ENCODE data around the gene FSCN2.

Gene FSCN2

DNA sequence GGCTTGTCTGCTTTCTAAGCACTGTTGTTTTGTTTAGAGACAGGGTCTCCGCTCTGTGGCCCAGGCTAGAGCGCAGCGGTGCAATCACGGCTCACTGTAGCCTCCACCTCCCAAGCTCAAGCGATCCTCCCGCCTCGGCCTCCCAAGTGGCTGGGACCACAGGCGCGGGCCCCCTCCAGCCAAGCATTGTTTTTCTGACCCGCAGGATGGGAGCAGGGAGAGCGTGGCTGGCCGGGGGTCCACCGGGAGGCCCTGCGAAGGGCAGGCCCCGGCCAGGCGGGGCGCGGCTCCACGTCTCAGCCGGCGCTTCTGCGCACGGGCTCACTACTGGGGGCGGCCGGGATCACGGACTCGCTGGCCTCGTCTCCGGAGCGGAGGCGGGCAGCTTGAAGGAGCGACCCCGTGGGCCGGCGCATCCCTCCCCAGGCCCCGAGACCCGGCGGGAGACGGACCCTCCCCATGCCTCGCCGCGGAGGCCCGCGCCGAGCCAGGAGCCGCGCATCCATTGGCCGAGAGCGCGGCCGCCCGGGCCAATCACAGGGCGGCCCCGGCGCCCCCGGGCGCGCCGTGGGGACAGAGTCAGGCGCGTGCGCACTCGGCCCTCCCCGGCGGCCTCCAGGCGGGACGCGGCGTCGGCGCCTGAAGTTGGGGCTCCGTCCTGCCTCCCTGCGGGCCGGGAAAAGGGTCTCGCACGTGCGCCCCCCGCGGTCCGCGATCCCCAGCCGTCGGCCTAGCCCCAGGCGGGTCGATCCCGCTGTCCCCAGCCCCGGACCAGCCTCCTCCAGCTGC is 40.5 kb upstream of the FSCN2 start:
- TF ChIP-seq, protein P1, sequence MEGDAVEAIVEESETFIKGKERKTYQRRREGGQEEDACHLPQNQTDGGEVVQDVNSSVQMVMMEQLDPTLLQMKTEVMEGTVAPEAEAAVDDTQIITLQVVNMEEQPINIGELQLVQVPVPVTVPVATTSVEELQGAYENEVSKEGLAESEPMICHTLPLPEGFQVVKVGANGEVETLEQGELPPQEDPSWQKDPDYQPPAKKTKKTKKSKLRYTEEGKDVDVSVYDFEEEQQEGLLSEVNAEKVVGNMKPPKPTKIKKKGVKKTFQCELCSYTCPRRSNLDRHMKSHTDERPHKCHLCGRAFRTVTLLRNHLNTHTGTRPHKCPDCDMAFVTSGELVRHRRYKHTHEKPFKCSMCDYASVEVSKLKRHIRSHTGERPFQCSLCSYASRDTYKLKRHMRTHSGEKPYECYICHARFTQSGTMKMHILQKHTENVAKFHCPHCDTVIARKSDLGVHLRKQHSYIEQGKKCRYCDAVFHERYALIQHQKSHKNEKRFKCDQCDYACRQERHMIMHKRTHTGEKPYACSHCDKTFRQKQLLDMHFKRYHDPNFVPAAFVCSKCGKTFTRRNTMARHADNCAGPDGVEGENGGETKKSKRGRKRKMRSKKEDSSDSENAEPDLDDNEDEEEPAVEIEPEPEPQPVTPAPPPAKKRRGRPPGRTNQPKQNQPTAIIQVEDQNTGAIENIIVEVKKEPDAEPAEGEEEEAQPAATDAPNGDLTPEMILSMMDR (conservative IDR thresholded peaks at IDR 0.05; ENCODE audit: low read length), result no peak
- H3K4me3 ChIP-seq (ENCODE audit: low read length), result peak overlapping the region; percentile 59
- peak; percentile 60 for DNase-seq (ENCODE audit: low read depth)

DNA sequence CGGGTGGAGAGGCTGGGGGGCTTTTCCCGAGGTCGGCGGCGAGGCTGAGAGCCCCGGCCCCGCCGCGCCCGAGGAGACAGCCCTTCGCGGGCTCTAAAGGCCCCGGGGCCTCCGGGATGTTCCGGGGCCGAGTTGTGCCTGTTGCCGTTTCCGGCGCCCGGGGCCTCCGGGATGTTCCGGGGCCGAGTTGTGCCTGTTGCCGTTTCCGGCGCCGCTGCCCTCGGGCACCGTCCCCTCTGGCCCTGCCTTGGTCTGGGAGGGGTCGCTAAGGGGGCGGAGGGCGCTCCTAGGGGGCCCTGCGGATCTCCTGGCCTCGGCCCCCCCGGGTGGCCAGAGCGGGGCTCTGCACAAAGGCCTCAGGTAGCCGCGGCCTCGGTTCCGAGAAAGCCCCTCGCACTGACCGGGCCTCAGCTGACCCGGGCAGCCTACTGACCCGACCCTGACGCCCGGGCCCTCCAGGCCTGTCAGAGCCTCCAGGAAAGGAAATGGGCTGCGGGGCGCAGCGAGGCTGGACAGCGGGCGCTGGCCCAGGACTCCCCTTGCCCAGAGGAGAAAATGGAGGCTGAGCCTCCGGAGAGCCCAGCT is 39.8 kb upstream of the FSCN2 start:
- no peak for DNase-seq (ENCODE audit: low read depth)
- TF ChIP-seq, protein P1 (conservative IDR thresholded peaks at IDR 0.05; ENCODE audit: low read length), result no peak
- peak overlapping the region; percentile 59 for H3K4me3 ChIP-seq (ENCODE audit: low read length)

DNA sequence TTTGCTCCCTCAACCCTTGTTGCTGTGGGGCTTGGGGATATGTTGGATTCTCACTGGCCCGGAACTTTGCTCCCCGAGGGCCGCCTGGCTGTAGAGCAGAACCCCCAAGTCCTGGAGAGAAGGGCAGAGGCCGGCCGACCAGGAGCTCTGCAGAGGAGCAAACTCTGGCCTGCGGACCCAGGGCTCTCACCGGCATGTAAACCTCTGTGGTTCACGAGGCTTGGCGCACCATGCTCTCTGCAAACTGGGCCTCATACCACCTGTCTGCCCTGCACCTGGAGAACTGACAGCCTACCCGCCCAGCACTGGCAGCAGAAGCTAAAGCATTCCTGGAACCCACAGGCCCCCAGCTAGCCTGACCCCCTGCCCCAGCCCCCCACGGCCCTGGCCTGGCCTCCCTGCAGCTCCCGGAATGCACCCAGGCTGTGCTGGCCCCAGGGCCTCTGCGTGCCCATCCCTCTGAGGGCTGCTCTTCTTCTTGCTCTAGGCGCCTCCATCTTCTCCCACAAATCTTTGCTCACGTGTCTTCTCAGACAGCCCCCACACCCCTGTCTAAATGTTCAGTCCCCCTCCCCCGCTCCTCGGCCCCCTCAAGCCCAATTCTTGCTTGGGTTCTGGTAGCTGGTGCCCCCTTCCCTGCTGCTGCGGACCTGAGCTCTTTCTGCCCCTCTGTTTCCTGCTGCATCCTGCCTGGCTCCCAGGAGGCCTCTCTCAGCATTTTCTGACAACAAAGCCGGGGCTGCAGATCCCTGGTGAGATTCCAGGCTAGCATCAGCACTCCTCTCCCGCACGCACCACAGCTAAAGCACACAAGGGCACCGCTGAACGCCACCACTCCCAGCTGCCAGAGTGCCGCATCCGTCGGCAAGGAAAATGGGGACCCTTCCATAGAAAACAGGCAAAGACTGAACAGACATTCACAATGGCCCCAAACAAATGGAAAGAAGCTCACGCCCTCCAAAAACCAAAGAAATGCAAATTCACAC is 38.9 kb upstream of the FSCN2 start:
- no peak for DNase-seq (ENCODE audit: low read depth)
- H3K4me3 ChIP-seq (ENCODE audit: low read length), result no peak overlapping the region; the same call in 1 of the 2 replicates
- TF ChIP-seq, protein P1 (conservative IDR thresholded peaks at IDR 0.05; ENCODE audit: low read length), result no peak

DNA sequence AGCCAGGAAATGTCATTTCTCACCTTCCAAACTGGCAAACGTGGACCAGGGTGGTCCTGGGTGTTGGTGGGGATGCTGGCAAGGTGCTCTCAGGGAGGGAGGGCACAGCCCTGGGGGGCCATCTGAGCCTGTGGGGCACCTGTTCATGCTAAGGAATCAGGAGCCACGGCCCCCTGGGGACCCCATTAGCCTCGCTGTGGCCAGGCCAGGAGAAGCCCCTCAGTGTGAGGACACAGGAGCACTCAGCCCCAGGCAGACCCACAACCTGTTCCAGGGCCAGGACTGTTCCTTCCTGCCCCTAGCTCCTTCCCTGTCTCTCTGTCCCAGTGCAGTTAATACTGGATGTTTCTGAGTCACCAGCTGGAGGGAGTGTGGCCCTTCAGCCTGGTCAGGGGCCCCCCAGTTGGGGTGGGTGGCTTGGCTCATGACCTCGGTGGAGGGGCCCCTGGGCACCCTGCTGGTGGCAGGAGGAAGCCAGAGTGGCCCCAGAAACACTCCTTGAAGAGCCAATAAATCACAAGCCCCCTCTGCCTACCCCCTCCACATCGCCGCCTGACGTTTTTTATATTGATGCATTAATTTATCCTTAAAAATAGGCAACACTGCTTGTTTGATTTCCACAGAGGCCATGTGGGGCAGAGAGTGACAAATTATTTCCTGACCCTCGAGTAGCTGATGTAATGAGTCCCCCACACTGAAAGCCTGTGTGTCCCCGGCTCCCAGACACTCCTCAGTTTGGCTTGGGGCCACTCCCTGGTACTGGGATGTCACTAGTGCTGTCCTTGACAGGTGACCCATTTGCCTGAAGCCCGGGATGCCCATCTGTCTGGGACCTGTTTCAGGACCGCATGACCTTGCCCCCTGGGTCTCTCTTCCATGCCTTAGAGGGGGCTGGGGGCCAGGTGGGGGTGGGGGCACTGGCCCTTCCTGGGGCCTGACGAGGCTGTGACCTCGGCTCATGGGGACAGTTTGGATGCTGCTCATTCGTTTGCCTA is 37.9 kb upstream of the FSCN2 start:
- TF ChIP-seq, protein P1 (conservative IDR thresholded peaks at IDR 0.05; ENCODE audit: low read length), result no peak
- no peak overlapping the region for H3K4me3 ChIP-seq (ENCODE audit: low read length)
- DNase-seq (ENCODE audit: low read depth), result no peak

DNA sequence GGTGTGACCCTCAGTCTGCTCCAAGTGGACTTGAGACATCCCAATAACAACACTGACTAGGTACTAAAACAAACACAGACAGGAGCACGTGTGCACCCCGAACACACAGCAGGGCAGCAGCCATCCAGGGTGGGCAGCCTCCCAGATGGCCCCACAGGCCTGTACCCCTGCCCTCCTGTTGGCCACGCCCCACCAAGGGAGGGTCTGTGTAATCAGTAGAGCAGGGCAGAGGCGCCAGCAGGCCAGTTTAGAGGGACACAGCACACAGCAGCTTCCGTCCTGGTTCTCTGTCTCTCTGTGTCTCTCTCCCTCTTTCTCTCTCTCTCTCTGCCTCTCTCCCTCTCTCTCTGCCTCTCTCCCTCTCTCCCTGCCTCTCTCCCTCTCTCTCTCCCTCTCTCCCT is 37.0 kb upstream of the FSCN2 start:
- TF ChIP-seq, protein P1 (conservative IDR thresholded peaks at IDR 0.05; ENCODE audit: low read length), result no peak
- no peak for DNase-seq (ENCODE audit: low read depth)
- H3K4me3 ChIP-seq (ENCODE audit: low read length), result no peak overlapping the region

DNA sequence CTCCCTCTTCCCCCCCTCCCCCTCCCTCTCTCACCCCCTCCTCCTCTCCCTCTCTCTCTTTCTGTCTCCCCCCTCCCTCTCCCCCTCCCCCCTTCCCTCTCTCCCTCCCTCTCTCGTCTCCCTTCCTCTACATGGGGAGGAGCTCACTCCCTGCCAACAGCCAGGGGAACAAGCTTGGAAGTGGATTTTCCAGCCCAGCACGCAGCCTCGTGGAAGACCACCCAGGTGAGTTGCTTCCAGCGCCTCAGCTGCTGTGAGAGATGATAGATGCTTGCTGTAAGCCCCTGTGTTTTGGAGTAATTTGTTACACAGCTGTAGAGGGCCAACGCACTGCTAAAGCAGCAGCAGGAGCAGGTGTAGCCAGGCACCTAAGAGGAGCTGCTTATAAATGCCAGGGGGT is 36.4 kb upstream of the FSCN2 start:
- TF ChIP-seq, protein P1 (conservative IDR thresholded peaks at IDR 0.05; ENCODE audit: low read length), result no peak
- no peak for DNase-seq (ENCODE audit: low read depth)
- H3K4me3 ChIP-seq (ENCODE audit: low read length), result no peak overlapping the region

All from AG10803 (cell line).